Nephron progenitor cell (in vitro differentiated cells): ENCODE results near the gene PAX8.
A peak's percentile ranks its signal among the peaks of the same experiment; 100 is the strongest.

Source experiments
- DNase-seq: peaks from one replicate; pipeline ENCODE4 v3.0.0; 2021
- H3K27ac Mint-ChIP-seq: 2 replicates; pipeline ENCODE4 v1.8.0; 2021; ENCODE audit warnings: mild to moderate bottlenecking, moderate library complexity, mixed read lengths
- H3K27me3 Mint-ChIP-seq: 2 replicates; pipeline ENCODE4 v1.8.0; 2021; ENCODE audit warnings: mild to moderate bottlenecking, low read depth, mixed read lengths; ENCODE audit not compliant: poor library complexity
- H3K36me3 Mint-ChIP-seq: 2 replicates; pipeline ENCODE4 v1.8.0; 2021; ENCODE audit warnings: low read depth, mixed read lengths
- H3K4me1 Mint-ChIP-seq: 2 replicates; pipeline ENCODE4 v1.8.0; 2021; ENCODE audit warnings: mixed read lengths
- H3K4me3 Mint-ChIP-seq: 2 replicates; pipeline ENCODE4 v1.8.0; 2021; ENCODE audit warnings: mild to moderate bottlenecking, moderate library complexity, mixed read lengths
- H3K9me3 Mint-ChIP-seq: 2 replicates; pipeline ENCODE4 v1.8.0; 2021; ENCODE audit warnings: mild to moderate bottlenecking, moderate library complexity, mixed read lengths
- TF ChIP-seq, protein P1 (sequence below): fragments of 200-600 bp; sonication (generic); IDR thresholded peaks from 2 replicates; pipeline ENCODE4 v1.5.0; 2021; ENCODE audit warnings: antibody characterized with exemption

PAX8 gene

GRCh38 chr2:113233593-113234550 is 44.8 kb downstream of the PAX8 start:
- Mint-ChIP-seq H3K27me3 (peaks cover 6% of the 10 kb centered on the region), H3K4me3 (no peak overlapping the region), H3K27ac (peak overlapping the region; percentile 95), H3K9me3 (peaks cover 5% of the 10 kb centered on the region), H3K36me3 (peaks cover 87% of the 10 kb centered on the region), H3K4me1 (peaks cover 68% of the 10 kb centered on the region)
- TF ChIP-seq, protein P1, sequence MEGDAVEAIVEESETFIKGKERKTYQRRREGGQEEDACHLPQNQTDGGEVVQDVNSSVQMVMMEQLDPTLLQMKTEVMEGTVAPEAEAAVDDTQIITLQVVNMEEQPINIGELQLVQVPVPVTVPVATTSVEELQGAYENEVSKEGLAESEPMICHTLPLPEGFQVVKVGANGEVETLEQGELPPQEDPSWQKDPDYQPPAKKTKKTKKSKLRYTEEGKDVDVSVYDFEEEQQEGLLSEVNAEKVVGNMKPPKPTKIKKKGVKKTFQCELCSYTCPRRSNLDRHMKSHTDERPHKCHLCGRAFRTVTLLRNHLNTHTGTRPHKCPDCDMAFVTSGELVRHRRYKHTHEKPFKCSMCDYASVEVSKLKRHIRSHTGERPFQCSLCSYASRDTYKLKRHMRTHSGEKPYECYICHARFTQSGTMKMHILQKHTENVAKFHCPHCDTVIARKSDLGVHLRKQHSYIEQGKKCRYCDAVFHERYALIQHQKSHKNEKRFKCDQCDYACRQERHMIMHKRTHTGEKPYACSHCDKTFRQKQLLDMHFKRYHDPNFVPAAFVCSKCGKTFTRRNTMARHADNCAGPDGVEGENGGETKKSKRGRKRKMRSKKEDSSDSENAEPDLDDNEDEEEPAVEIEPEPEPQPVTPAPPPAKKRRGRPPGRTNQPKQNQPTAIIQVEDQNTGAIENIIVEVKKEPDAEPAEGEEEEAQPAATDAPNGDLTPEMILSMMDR = peak; percentile 15
- DNase-seq = no peak

DNA sequence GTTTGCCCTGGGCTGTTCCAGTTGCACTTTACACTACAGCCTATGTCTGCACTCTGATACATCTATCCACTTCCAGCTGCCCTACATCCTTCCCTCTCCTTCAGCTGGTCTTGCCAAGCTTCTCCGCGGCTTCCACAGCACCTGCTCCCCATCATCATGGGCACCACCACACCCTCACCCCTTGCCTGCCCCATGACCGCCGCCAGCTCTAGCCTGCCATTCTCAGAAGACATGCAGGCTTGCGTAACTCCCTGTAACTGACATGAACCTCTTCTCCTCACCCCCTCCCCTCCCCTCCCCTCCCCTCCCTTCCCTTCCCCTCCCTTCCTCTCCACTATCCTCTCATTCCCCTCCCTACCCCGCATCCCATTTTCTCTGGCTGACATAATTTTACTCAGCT is 46.0 kb downstream of the PAX8 start:
- H3K27ac Mint-ChIP-seq = peak overlapping the region; percentile 3
- DNase-seq = no peak
- H3K27me3 Mint-ChIP-seq = peaks cover 6% of the 10 kb centered on the region
- peaks cover 5% of the 10 kb centered on the region for H3K9me3 Mint-ChIP-seq
- H3K36me3 Mint-ChIP-seq = peaks cover 87% of the 10 kb centered on the region
- peaks cover 80% of the 10 kb centered on the region for H3K4me1 Mint-ChIP-seq
- TF ChIP-seq, protein P1 = no peak
- no peak overlapping the region for H3K4me3 Mint-ChIP-seq

DNA sequence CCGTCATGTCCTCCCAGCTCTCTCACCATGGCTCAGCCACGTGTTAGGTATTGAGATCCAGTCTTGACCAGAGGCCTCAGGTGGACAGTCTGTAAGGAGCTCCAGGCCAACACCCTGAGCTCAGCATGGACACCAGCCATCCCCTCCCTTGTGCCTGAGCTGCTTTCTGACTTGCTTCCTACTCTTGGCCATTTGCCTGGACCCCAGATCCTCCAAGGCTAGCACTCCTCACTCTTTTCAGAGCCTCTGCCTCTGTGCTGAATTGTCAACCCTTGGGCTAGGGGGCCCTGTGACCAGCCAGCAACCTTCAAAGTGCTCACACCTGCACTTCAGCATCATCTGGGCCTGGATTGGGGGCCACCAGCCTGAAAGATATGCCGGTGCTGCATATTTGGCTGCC is 46.6 kb downstream of the PAX8 start:
- DNase-seq = no peak
- TF ChIP-seq, protein P1 = no peak
- Mint-ChIP-seq H3K9me3 (peaks cover 5% of the 10 kb centered on the region), H3K27me3 (peaks cover 6% of the 10 kb centered on the region), H3K27ac (peak overlapping the region; percentile 66), H3K4me1 (peaks cover 81% of the 10 kb centered on the region), H3K36me3 (peaks cover 84% of the 10 kb centered on the region), H3K4me3 (no peak overlapping the region)

- Mint-ChIP-seq H3K4me1 (peaks cover 87% of the 10 kb centered on the region), H3K9me3 (no peaks in the 10 kb centered on the region), H3K27ac (peak overlapping the region; percentile 94), H3K4me3 (no peak overlapping the region), H3K27me3 (peaks cover 6% of the 10 kb centered on the region), H3K36me3 (peaks cover 86% of the 10 kb centered on the region)
- TF ChIP-seq, protein P1 = no peak
- no peak for DNase-seq
These were observed 47.7 kb downstream of the PAX8 start for GRCh38 chr2:113231064-113231463.

- TF ChIP-seq, protein P1 = no peak
- peaks cover 6% of the 10 kb centered on the region for H3K27me3 Mint-ChIP-seq
- no peak for DNase-seq
- H3K4me3 Mint-ChIP-seq = no peak overlapping the region
- peak overlapping the region; percentile 98 for H3K27ac Mint-ChIP-seq
- H3K36me3 Mint-ChIP-seq = peaks cover 90% of the 10 kb centered on the region
- H3K9me3 Mint-ChIP-seq = no peaks in the 10 kb centered on the region
- H3K4me1 Mint-ChIP-seq = peaks cover 92% of the 10 kb centered on the region
These were observed 48.2 kb downstream of the PAX8 start for GRCh38 chr2:113230531-113230930.
